Keratinocyte (primary cell): ENCODE results near the gene TMEM169. TPM values are rescaled to one million over a fixed set of nuclear protein-coding genes. Genes with fewer than 3 reads are reported as not detected.

Experiments used
- DNase-seq: peaks from one replicate; pipeline ENCODE4 v3.0.0-alpha.2; 2011; ENCODE audit warnings: low read depth, missing footprints, low spot score
- FAIRE-seq: peaks from 2 replicates; lab custom pipeline; 2011; peaks lifted over from hg19 to GRCh38; lab: Jason Lieb, UNC
- H2AFZ ChIP-seq: 2 replicates; pipeline ENCODE4 v1.6.0; 2012; ENCODE audit warnings: low read length, control low read depth, inconsistent platforms; ENCODE audit not compliant: control insufficient read depth
- H3K27ac ChIP-seq: 2 replicates; pipeline ENCODE4 v1.5.1; 2011; ENCODE audit warnings: low read length; ENCODE audit not compliant: control insufficient read depth, insufficient read depth
- H3K27me3 ChIP-seq: 3 replicates; pipeline ENCODE4 v1.6.0; 2011; ENCODE audit warnings: low read length; ENCODE audit not compliant: control insufficient read depth, insufficient read depth; ENCODE audit errors: extremely low read depth
- H3K36me3 ChIP-seq, 2 experiments: 2 replicates in 1 of 2; 3 replicates in 1 of 2; pipeline ENCODE4 v1.5.1; 2011; ENCODE audit warnings: low read length in 2 of 2, mild to moderate bottlenecking in 1 of 2; ENCODE audit not compliant: control insufficient read depth in 2 of 2, insufficient read depth in 2 of 2; ENCODE audit errors: extremely low read depth in 1 of 2
- H3K4me1 ChIP-seq: 3 replicates; pipeline ENCODE4 v1.5.1; 2011; ENCODE audit warnings: low read length; ENCODE audit not compliant: control insufficient read depth, insufficient read depth; ENCODE audit errors: extremely low read depth
- H3K4me2 ChIP-seq: 3 replicates; pipeline ENCODE4 v1.6.0; 2011; ENCODE audit warnings: low read depth, low read length; ENCODE audit not compliant: control insufficient read depth, insufficient read depth; ENCODE audit errors: extremely low read depth
- H3K4me3 ChIP-seq, 3 experiments: fragments of 200-600 bp in 1 of 3; sonication (generic) in 1 of 3; 2 replicates in 2 of 3; 3 replicates in 1 of 3; pipeline ENCODE4 v1.5.1; 2011 to 2016; ENCODE audit warnings: low read length in 3 of 3, mild to moderate bottlenecking in 3 of 3, control low read depth in 2 of 3, inconsistent platforms in 1 of 3, low read depth in 1 of 3, mixed read lengths in 1 of 3, mixed run types in 1 of 3, moderate library complexity in 1 of 3; ENCODE audit not compliant: control insufficient read depth in 2 of 3, insufficient read depth in 2 of 3; ENCODE audit errors: extremely low read depth in 1 of 3
- H3K79me2 ChIP-seq: 2 replicates; pipeline ENCODE4 v1.6.0; 2012; ENCODE audit warnings: low read length; ENCODE audit not compliant: control insufficient read depth, insufficient read depth
- H3K9ac ChIP-seq: 3 replicates; pipeline ENCODE4 v1.6.0; 2011; ENCODE audit warnings: low read length; ENCODE audit not compliant: control insufficient read depth, insufficient read depth; ENCODE audit errors: extremely low read depth
- H3K9me1 ChIP-seq: 3 replicates; pipeline ENCODE4 v1.6.0; 2011; ENCODE audit warnings: low read length; ENCODE audit not compliant: control insufficient read depth, insufficient read depth; ENCODE audit errors: extremely low read depth
- H3K9me3 ChIP-seq: 2 replicates; pipeline ENCODE4 v1.5.1; 2012; ENCODE audit warnings: low read depth, low read length; ENCODE audit not compliant: control insufficient read depth
- H4K20me1 ChIP-seq: 3 replicates; pipeline ENCODE4 v1.6.0; 2011; ENCODE audit warnings: low read length; ENCODE audit not compliant: control insufficient read depth, insufficient read depth; ENCODE audit errors: extremely low read depth
- CTCF ChIP-seq, 3 experiments: IDR thresholded peaks in 1 of 3; conservative IDR thresholded peaks in 1 of 3; optimal IDR thresholded peaks in 1 of 3; 2 replicates in 2 of 3; 3 replicates in 1 of 3; pipeline versions ENCODE3 to v1.5.1; 2011; ENCODE audit warnings: low read length in 3 of 3, mild to moderate bottlenecking in 3 of 3, moderate library complexity in 2 of 3, control low read depth in 1 of 3, inconsistent platforms in 1 of 3; ENCODE audit not compliant: insufficient read depth in 2 of 3; ENCODE audit errors: extremely low read depth in 1 of 3
- EZH2 ChIP-seq: IDR thresholded peaks from one replicate; pipeline ENCODE4 v1.6.1; 2012; ENCODE audit warnings: inconsistent platforms, mild to moderate bottlenecking, low read length, moderate library complexity
- dilution Hi-C: fragments of 300-500 bp; cut with MboI; formaldehyde crosslinking; loops from one replicate; pipeline ENCODE4 v1.7.0; 2020; ENCODE audit warnings: low sequenced_read_pairs; ENCODE audit not compliant: extremely low pct_ligation_motif_present
- polyA plus RNA-seq, 5 experiments: library from polyadenylated mRNA; depleted of rRNA in 3 of 5; stranded (reverse) in 3 of 5; stranded (forward) in 1 of 5; unstranded in 1 of 5; fragments of >200 nt; gene quantifications; 1 replicate in 1 of 5; 2 replicates in 3 of 5; 3 replicates in 1 of 5; pipeline versions ENCODE4 v1.2.1 to v1.2.3, GENCODE V29; 2011 to 2012; ENCODE audit warnings: missing spikeins in 2 of 5, low read depth in 1 of 5, low replicate concordance in 1 of 5

The TMEM169 gene
- polyA plus RNA-seq, 1 donor (not counting 4 experiments of a cell fraction or from before 2014, with no cell fraction given): not detected

DNA sequence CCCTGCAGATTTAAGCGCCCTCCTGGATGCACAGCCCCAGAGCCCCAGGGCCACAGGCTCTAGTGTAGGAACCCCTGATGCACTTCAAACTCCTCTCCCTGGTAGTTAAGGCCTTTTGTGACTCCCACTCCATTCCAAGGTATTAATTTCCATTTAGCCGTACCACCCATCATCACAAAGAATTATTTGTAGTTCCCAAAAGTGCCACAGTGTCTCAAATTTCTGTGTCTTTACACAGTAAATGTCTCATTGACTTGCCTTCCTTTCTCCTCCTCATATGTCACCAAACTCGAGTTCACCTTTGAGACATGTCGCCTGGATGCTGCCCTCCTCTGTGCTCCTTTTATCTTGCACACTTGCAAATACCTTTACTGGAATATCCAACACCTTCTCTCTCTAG is 26.0 kb upstream of the TMEM169 start:
- H3K9ac ChIP-seq: no peak overlapping the region
- DNase-seq (no peak), FAIRE-seq (no peak)
- H3K4me1 ChIP-seq: peaks cover 10% of the 10 kb centered on the region
- no peaks in the 10 kb centered on the region for H3K79me2 ChIP-seq
- no peak overlapping the region for H3K27ac ChIP-seq
- no peaks in the 10 kb centered on the region for H3K9me1 ChIP-seq
- no peak overlapping the region for H3K4me3 ChIP-seq
- TF ChIP-seq EZH2: no peak
- TF ChIP-seq CTCF (optimal IDR thresholded peaks at IDR 0.05 in 1 of 3, IDR thresholded peaks at IDR 0.05 in 1 of 3, conservative IDR thresholded peaks at IDR 0.05 in 1 of 3; ENCODE audit: extremely low read depth in 1 of 3, insufficient read depth in 2 of 3, low read length in 3 of 3): no peak
- H2AFZ ChIP-seq: no peak overlapping the region
- no peak overlapping the region for H3K4me2 ChIP-seq
- H3K36me3 ChIP-seq: no peaks in the 10 kb centered on the region
- dilution Hi-C loops: no loop called here
- no peaks in the 10 kb centered on the region for H4K20me1 ChIP-seq
- H3K27me3 ChIP-seq: no peaks in the 10 kb centered on the region
- H3K9me3 ChIP-seq: no peaks in the 10 kb centered on the region

- DNase-seq (no peak), FAIRE-seq (no peak)
- no peak overlapping the region for H3K27ac ChIP-seq
- H3K36me3 ChIP-seq: no peaks in the 10 kb centered on the region
- no peaks in the 10 kb centered on the region for H3K79me2 ChIP-seq
- H3K9me3 ChIP-seq: no peaks in the 10 kb centered on the region
- H3K4me1 ChIP-seq: peaks cover 10% of the 10 kb centered on the region
- H4K20me1 ChIP-seq: no peaks in the 10 kb centered on the region
- no peak overlapping the region for H3K4me3 ChIP-seq
- dilution Hi-C loops: no loop called here
- no peak overlapping the region for H3K4me2 ChIP-seq
- no peaks in the 10 kb centered on the region for H3K27me3 ChIP-seq
- no peaks in the 10 kb centered on the region for H3K9me1 ChIP-seq
- no peak for TF ChIP-seq CTCF (optimal IDR thresholded peaks at IDR 0.05 in 1 of 3, IDR thresholded peaks at IDR 0.05 in 1 of 3, conservative IDR thresholded peaks at IDR 0.05 in 1 of 3; ENCODE audit: extremely low read depth in 1 of 3, insufficient read depth in 2 of 3, low read length in 3 of 3)
- TF ChIP-seq EZH2: no peak
- H3K9ac ChIP-seq: no peak overlapping the region
- no peak overlapping the region for H2AFZ ChIP-seq
These were observed 25.0 kb upstream of the TMEM169 start for GRCh38 chr2:216056739-216057138.
